T-helper 1 cell treated with Interleukin-12 subunit alpha and Interleukin-12 subunit beta and Interleukin-4 antibody, amounts not matched to agents 30 ng/mL and 1 ng/mL, for 36 hours (primary cell): Measurements from ENCODE around the gene KCNG2. TPM values are rescaled to one million over a fixed set of nuclear protein-coding genes. Genes with fewer than 3 reads are reported as not detected.

ENCODE experiments used
- intact Hi-C: fragments of 100-400 bp; cut with micrococcal nuclease; formaldehyde crosslinking; loops from one replicate; pipeline ENCODE4 v1.15.1; 2024
- total RNA-seq: library from RNA; stranded (reverse); gene quantifications from 2 replicates; pipeline ENCODE4 v1.2.3, GENCODE V29; 2022

KCNG2 gene
- total RNA-seq, 1 donor from 2014 or later = not detected

- intact Hi-C loops = no loop called here
Measured at GRCh38 chr18:79798346-79798998, 734 bp downstream of the KCNG2 start.

GRCh38 chr18:79798999-79799370 lies 1.2 kb downstream of the KCNG2 start:
- intact Hi-C loops = no loop called here

- intact Hi-C loops = no loop called here
Measured at GRCh38 chr18:79799619-79800370, 2.1 kb downstream of the KCNG2 start.

GRCh38 chr18:79800371-79801180 lies 2.8 kb downstream of the KCNG2 start:
- intact Hi-C loops = no loop called here

GRCh38 chr18:79801217-79801616 lies 3.5 kb downstream of the KCNG2 start:
- intact Hi-C loops = no loop called here

- intact Hi-C loops = no loop called here
Measured at GRCh38 chr18:79801641-79802040, 3.9 kb downstream of the KCNG2 start.

GRCh38 chr18:79802298-79802697 lies 4.6 kb downstream of the KCNG2 start:
- intact Hi-C loops = no loop called here

- intact Hi-C loops = no loop called here
Measured at GRCh38 chr18:79803611-79804051, 5.9 kb downstream of the KCNG2 start.

GRCh38 chr18:79804130-79804787 lies 6.5 kb downstream of the KCNG2 start:
- intact Hi-C loops = no loop called here

GRCh38 chr18:79805211-79805887 lies 7.6 kb downstream of the KCNG2 start:
- intact Hi-C loops = no loop called here

GRCh38 chr18:79805926-79806487 lies 8.3 kb downstream of the KCNG2 start:
- intact Hi-C loops = no loop called here

GRCh38 chr18:79806976-79807841 lies 9.5 kb downstream of the KCNG2 start:
- intact Hi-C loops = no loop called here

GRCh38 chr18:79809482-79810192 lies 11.9 kb downstream of the KCNG2 start:
- intact Hi-C loops = no loop called here

- intact Hi-C loops = no loop called here
Measured at GRCh38 chr18:79812052-79812451, 14.3 kb downstream of the KCNG2 start.

GRCh38 chr18:79814373-79814772 lies 16.6 kb downstream of the KCNG2 start:
- intact Hi-C loops = no loop called here

- intact Hi-C loops = no loop called here
Measured at GRCh38 chr18:79815657-79816056, 17.9 kb downstream of the KCNG2 start.

GRCh38 chr18:79816092-79816491 lies 18.4 kb downstream of the KCNG2 start:
- intact Hi-C loops = no loop called here

- intact Hi-C loops = no loop called here
Measured at GRCh38 chr18:79816981-79817606, 19.4 kb downstream of the KCNG2 start.

GRCh38 chr18:79817607-79817998 lies 19.9 kb downstream of the KCNG2 start:
- intact Hi-C loops = no loop called here
